Nephron progenitor cell (in vitro differentiated cells): ENCODE results near the gene SORCS2.

Experiments used
- DNase-seq: peaks from one replicate; pipeline ENCODE4 v3.0.0; 2021
- H3K27ac Mint-ChIP-seq: 2 replicates; pipeline ENCODE4 v1.8.0; 2021; ENCODE audit warnings: mild to moderate bottlenecking, moderate library complexity, mixed read lengths
- H3K27me3 Mint-ChIP-seq: 2 replicates; pipeline ENCODE4 v1.8.0; 2021; ENCODE audit warnings: mild to moderate bottlenecking, low read depth, mixed read lengths; ENCODE audit not compliant: poor library complexity
- H3K36me3 Mint-ChIP-seq: 2 replicates; pipeline ENCODE4 v1.8.0; 2021; ENCODE audit warnings: low read depth, mixed read lengths
- H3K4me1 Mint-ChIP-seq: 2 replicates; pipeline ENCODE4 v1.8.0; 2021; ENCODE audit warnings: mixed read lengths
- H3K4me3 Mint-ChIP-seq: 2 replicates; pipeline ENCODE4 v1.8.0; 2021; ENCODE audit warnings: mild to moderate bottlenecking, moderate library complexity, mixed read lengths
- H3K9me3 Mint-ChIP-seq: 2 replicates; pipeline ENCODE4 v1.8.0; 2021; ENCODE audit warnings: mild to moderate bottlenecking, moderate library complexity, mixed read lengths
- TF ChIP-seq, protein P1 (sequence below): fragments of 200-600 bp; sonication (generic); IDR thresholded peaks from 2 replicates; pipeline ENCODE4 v1.5.0; 2021; ENCODE audit warnings: antibody characterized with exemption

The SORCS2 gene

DNA sequence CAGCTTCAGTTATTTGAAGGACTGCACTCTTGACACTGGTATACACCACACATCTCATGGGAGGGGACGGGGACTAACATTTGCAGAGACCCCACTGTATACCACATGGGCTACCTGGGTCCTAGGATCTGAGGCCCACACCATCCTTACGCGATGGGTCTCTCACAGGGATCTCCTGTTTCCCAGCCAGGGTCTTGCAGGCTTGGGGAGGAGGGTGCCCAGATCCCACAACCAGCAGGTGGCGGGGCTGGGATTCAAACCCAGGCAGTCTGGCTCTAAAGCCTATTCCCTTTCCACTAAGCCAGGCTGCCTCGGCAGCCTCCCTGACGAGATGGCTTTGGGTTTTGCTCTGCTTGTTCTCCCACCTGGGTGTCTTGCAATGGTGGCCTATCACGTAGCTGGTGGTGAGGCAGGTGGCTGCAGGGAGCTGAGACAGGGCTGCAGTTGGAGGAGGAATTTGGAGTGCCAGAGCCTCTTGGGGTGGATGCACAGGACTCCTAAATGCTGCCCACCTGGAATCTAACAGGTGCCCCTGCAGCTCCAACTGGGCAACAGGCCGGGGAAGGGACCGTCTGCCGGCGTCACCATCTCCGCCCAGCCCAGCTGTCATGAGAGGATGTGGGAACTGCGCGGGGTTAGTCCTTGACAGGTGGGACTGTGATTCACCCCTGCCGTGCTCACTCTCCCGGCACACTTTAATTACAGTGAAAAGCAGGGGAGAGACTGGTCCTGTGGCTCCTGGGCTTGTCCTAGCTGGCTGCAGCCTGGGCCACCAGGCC lies 131.7 kb downstream of the SORCS2 start:
- peaks cover 45% of the 10 kb centered on the region for H3K4me1 Mint-ChIP-seq
- DNase-seq: no peak
- H3K27me3 Mint-ChIP-seq: peaks cover 8% of the 10 kb centered on the region
- no peak overlapping the region for H3K27ac Mint-ChIP-seq
- peaks cover 12% of the 10 kb centered on the region for H3K9me3 Mint-ChIP-seq
- TF ChIP-seq, protein P1, sequence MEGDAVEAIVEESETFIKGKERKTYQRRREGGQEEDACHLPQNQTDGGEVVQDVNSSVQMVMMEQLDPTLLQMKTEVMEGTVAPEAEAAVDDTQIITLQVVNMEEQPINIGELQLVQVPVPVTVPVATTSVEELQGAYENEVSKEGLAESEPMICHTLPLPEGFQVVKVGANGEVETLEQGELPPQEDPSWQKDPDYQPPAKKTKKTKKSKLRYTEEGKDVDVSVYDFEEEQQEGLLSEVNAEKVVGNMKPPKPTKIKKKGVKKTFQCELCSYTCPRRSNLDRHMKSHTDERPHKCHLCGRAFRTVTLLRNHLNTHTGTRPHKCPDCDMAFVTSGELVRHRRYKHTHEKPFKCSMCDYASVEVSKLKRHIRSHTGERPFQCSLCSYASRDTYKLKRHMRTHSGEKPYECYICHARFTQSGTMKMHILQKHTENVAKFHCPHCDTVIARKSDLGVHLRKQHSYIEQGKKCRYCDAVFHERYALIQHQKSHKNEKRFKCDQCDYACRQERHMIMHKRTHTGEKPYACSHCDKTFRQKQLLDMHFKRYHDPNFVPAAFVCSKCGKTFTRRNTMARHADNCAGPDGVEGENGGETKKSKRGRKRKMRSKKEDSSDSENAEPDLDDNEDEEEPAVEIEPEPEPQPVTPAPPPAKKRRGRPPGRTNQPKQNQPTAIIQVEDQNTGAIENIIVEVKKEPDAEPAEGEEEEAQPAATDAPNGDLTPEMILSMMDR: no peak
- peaks cover 3% of the 10 kb centered on the region for H3K36me3 Mint-ChIP-seq
- no peak overlapping the region for H3K4me3 Mint-ChIP-seq

DNA sequence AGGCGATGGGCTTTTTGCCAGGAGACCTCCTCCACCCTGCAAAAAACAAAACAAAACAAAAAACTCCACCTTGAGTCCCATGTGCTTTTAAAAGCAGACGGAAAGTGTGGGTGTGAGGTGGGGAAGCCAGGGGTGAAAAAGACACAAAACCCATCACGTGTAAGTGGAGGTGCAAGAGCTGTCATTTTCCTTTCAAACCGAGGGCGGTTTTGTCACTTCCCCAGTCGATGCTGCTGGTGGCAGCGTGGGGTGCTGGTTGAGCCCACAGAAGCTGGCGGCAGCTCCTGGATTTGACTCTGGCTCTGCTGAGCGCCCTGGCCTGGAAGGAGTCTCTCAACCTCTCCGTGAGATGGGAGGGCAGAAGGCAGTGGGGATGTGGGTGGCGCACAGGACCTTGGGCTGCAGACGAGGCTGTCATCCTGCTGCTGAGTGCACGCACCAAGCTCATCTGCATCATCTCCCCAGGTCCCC lies 132.3 kb downstream of the SORCS2 start:
- peaks cover 45% of the 10 kb centered on the region for H3K4me1 Mint-ChIP-seq
- TF ChIP-seq, protein P1: no peak
- peaks cover 7% of the 10 kb centered on the region for H3K9me3 Mint-ChIP-seq
- H3K36me3 Mint-ChIP-seq: no peaks in the 10 kb centered on the region
- H3K27ac Mint-ChIP-seq: no peak overlapping the region
- no peak for DNase-seq
- H3K27me3 Mint-ChIP-seq: peaks cover 8% of the 10 kb centered on the region
- H3K4me3 Mint-ChIP-seq: no peak overlapping the region

DNA sequence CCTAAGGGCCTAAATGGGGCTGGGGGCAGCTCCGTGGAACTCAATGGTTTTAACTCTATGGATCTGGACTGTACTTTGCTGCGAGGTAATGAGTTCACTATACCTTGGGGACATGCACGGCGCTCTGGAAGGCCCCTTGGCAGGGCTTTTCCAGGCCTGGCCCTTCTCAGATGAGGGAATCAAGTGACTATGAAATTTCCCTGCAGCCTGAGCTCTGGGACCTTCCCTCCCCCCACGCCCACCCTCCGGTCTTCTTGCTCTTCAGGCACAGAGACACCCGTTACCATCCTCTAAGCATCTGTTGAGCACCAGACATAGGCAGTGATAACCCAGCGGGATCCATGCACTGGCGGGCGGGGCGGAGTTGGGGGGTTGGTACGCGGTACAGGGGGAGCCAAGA lies 133.2 kb downstream of the SORCS2 start:
- H3K4me1 Mint-ChIP-seq: peaks cover 45% of the 10 kb centered on the region
- no peaks in the 10 kb centered on the region for H3K36me3 Mint-ChIP-seq
- DNase-seq: no peak
- peaks cover 8% of the 10 kb centered on the region for H3K27me3 Mint-ChIP-seq
- H3K9me3 Mint-ChIP-seq: no peaks in the 10 kb centered on the region
- no peak overlapping the region for H3K4me3 Mint-ChIP-seq
- TF ChIP-seq, protein P1: no peak
- peak overlapping the region; percentile 58 for H3K27ac Mint-ChIP-seq

GRCh38 chr4:7326306-7326692 lies 134.0 kb downstream of the SORCS2 start:
- Mint-ChIP-seq H3K4me1 (peaks cover 49% of the 10 kb centered on the region), H3K4me3 (no peak overlapping the region), H3K9me3 (no peaks in the 10 kb centered on the region), H3K36me3 (no peaks in the 10 kb centered on the region), H3K27me3 (peaks cover 8% of the 10 kb centered on the region), H3K27ac (no peak overlapping the region)
- no peak for DNase-seq
- TF ChIP-seq, protein P1: no peak

DNA sequence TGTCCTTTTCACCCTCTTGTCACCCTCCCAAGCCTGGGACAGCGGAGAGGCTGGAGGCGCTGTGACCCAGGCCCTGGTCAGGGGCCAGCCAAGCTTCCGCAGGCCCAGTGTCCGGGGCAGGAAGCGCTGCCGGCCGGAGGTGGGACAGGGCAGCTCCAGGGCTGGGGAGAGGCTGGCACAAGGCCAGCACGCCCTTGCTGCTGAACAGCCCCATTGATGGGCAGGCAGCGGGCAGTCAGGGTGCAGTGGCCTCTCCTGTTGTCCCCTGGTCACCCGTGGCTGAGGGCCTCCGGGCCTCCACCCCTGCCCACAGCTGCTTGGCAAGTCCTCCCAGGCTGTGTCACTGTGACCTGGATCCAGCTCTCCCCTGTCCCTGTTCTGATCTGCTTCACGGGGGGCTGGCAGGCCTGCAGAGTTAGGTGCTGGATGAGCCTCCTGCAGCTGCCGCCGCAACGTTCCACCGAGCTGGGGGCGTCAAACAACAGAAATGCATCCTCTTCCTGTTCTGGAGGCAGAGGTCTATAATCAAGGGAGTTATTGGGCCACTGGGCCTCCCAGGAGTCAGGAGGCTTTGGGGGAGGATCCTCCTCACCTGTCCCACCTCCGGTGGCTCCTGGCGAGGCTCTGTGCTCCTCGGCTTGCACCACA lies 134.5 kb downstream of the SORCS2 start:
- no peak for DNase-seq
- H3K4me3 Mint-ChIP-seq: no peak overlapping the region
- H3K9me3 Mint-ChIP-seq: no peaks in the 10 kb centered on the region
- H3K27ac Mint-ChIP-seq: no peak overlapping the region
- TF ChIP-seq, protein P1: no peak
- H3K4me1 Mint-ChIP-seq: peaks cover 54% of the 10 kb centered on the region
- H3K27me3 Mint-ChIP-seq: peaks cover 8% of the 10 kb centered on the region
- no peaks in the 10 kb centered on the region for H3K36me3 Mint-ChIP-seq
